Mesothelial cell of epicardium (in vitro differentiated cells): ENCODE data around the gene CCNO. TPM values are rescaled to one million over a fixed set of nuclear protein-coding genes. Genes with fewer than 3 reads are reported as not detected.

Experiments
- DNase-seq, 2 experiments: peaks; one replicate each; pipeline ENCODE4 v3.0.0; 2021; ENCODE audit warnings: low spot score in 2 of 2; ENCODE audit not compliant: unreplicated experiment in 2 of 2
- H3K27ac Mint-ChIP-seq: 2 replicates; pipeline ENCODE4 v1.8.0; 2021; ENCODE audit warnings: mixed read lengths
- H3K27me3 Mint-ChIP-seq: 2 replicates; pipeline ENCODE4 v1.8.0; 2021; ENCODE audit warnings: low read depth, mixed read lengths
- H3K36me3 Mint-ChIP-seq: 2 replicates; pipeline ENCODE4 v1.8.0; 2021; ENCODE audit warnings: mixed read lengths
- H3K4me1 Mint-ChIP-seq: 2 replicates; pipeline ENCODE4 v1.8.0; 2021; ENCODE audit warnings: mixed read lengths
- H3K4me3 Mint-ChIP-seq: 2 replicates; pipeline ENCODE4 v1.8.0; 2021; ENCODE audit warnings: mild to moderate bottlenecking, moderate library complexity, mixed read lengths
- H3K9me3 Mint-ChIP-seq: 2 replicates; pipeline ENCODE4 v1.8.0; 2021; ENCODE audit warnings: mixed read lengths
- total RNA-seq: library from RNA; stranded (reverse); gene quantifications from 3 replicates; pipeline ENCODE4 v1.2.1, GENCODE V29; 2021
- TF ChIP-seq, protein P1 (sequence below): fragments of 200-600 bp; sonication (generic); IDR thresholded peaks from one replicate; pipeline ENCODE4 v1.5.0; 2021; ENCODE audit warnings: antibody characterized with exemption; ENCODE audit not compliant: unreplicated experiment

Gene CCNO
- total RNA-seq, 1 donor from 2014 or later = 0.45 TPM

DNA sequence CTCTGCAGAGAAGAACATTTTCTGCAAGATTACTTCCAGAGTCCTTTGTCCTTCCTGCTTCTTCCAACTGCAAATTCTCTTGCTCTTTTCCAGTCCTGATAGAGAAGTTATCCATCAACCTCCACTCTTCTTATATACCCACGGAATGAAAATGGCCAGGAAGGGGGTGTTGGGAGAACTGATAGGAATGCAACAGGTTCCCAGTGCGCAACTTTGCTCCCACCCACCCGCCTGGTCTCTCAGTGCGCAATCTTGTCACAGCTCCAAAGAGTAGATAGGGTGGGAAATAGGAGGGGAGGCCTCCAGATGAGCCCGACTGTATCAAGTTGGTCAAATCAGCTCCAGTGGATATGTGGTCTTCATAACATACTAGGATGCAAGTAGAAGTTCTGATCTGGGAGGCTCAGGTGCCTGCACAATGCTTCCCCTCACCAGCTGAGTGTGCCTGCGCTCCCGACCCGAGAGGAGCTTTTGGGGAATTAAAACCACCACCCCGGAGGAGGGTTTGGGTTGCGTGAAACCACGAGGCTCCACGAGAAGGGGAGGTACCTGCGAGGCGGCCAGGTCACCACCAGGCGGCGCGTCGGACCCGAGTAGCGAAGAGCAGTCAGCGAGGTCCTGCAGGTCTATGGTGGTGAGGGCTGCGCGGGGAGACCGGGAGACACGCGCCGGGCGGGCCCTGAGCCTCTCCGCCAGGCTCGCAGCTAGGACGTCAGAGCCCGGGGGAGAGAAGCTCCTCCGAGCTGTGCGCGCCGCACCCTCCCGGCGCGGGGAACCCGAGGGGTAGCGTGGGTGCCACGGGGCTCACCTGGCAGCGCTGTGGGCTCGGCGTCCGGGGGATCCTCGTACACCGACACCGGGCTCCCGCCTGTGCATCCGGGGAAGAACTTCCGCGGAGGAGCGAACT is 7.1 kb downstream of the CCNO start:
- peak; percentile 62 to 76 for DNase-seq
- Mint-ChIP-seq H3K9me3 (no peaks in the 10 kb centered on the region), H3K4me3 (peak overlapping the region; percentile 56), H3K4me1 (peaks cover 22% of the 10 kb centered on the region), H3K27me3 (peaks cover 95% of the 10 kb centered on the region), H3K27ac (no peak overlapping the region), H3K36me3 (no peaks in the 10 kb centered on the region)
- TF ChIP-seq, protein P1, sequence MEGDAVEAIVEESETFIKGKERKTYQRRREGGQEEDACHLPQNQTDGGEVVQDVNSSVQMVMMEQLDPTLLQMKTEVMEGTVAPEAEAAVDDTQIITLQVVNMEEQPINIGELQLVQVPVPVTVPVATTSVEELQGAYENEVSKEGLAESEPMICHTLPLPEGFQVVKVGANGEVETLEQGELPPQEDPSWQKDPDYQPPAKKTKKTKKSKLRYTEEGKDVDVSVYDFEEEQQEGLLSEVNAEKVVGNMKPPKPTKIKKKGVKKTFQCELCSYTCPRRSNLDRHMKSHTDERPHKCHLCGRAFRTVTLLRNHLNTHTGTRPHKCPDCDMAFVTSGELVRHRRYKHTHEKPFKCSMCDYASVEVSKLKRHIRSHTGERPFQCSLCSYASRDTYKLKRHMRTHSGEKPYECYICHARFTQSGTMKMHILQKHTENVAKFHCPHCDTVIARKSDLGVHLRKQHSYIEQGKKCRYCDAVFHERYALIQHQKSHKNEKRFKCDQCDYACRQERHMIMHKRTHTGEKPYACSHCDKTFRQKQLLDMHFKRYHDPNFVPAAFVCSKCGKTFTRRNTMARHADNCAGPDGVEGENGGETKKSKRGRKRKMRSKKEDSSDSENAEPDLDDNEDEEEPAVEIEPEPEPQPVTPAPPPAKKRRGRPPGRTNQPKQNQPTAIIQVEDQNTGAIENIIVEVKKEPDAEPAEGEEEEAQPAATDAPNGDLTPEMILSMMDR = peak; percentile 79

DNA sequence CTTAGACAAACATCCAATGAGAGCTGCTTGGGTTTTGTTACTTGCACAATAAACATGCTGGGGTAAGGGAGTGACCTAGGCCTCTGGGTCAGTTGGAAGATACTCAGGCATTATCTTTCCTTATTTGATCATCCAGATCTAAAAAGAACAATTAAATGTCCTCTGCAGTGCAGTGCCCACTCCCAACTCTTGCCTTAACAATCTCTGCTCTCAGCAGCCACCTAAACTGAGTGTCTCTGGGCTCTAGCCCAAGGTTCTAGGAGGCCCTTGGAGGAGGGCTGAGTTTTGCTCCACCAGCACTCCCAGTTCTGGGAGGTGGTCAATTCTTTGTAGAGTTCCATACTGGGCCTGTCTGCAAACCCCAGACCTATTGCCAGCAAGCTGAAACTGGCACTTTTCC is 8.1 kb downstream of the CCNO start:
- TF ChIP-seq, protein P1 = no peak
- H3K27me3 Mint-ChIP-seq = peaks cover 95% of the 10 kb centered on the region
- no peak for DNase-seq
- no peaks in the 10 kb centered on the region for H3K36me3 Mint-ChIP-seq
- no peaks in the 10 kb centered on the region for H3K9me3 Mint-ChIP-seq
- peaks cover 27% of the 10 kb centered on the region for H3K4me1 Mint-ChIP-seq
- no peak overlapping the region for H3K27ac Mint-ChIP-seq
- no peak overlapping the region for H3K4me3 Mint-ChIP-seq

DNA sequence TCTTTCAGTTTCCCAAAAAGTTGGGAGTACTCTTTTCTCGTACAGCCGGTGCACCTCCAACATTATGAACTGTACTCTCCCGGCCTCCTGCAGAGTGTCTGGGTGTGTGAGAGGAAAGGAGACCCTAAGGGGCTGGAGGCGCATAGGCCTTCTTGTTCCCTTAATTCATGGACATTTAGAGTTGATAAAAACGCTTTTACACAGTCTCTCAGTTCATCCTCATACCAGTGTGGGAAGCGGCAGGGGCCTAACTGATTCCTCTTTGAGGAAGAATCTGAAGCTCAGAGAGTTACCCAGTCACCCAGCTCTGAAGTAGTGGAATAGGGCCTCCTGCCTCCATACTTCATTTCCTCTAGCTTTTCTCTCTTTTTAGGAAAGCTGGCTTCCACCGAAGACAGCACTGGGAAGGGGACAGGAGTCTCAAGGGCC is 9.6 kb downstream of the CCNO start:
- peaks cover 38% of the 10 kb centered on the region for H3K4me1 Mint-ChIP-seq
- H3K27ac Mint-ChIP-seq = no peak overlapping the region
- no peak for DNase-seq
- H3K4me3 Mint-ChIP-seq = peak overlapping the region; percentile 26
- H3K9me3 Mint-ChIP-seq = no peaks in the 10 kb centered on the region
- peaks cover 94% of the 10 kb centered on the region for H3K27me3 Mint-ChIP-seq
- TF ChIP-seq, protein P1 = no peak
- H3K36me3 Mint-ChIP-seq = no peaks in the 10 kb centered on the region

DNA sequence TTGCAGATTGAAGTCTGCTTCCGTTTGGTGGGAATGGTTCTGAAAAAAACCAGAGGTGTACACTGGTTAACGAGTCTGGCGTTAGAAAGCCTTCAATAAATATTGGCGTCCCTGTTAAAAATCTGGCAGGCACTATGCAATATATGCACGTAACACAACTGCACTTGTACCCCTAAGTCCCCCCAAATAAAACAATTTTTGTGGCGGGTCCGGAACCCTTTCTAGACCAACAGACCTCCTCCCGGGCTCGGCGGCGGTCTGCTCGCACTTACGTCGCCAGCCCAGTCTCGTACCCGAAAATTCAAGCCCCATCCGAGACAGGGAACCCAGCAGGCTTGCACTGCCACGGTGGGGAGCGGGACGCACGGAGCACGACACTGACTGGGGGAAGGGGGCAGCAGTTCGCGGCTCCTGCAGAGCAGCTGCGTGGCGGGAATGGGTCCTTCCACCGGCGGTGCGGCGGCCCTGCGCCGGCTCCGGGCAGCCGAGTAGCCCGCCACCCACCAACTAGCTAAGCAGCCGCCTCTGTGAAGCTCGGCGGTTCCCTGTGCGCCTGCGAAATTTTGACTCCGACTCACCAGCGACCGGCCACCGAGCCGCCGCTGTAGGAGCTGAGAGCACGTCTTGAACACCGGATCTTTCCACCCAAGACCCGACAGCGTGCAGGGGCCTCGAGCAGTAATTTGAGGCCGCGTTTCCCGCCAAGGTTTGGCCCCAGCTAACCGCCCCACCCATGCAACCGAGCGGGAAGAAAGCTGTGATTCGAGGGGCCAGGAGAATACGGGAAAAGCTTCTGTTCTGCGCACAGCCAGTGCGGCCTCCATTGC is 10.2 kb downstream of the CCNO start:
- TF ChIP-seq, protein P1 = no peak
- no peaks in the 10 kb centered on the region for H3K36me3 Mint-ChIP-seq
- DNase-seq = no peak
- no peaks in the 10 kb centered on the region for H3K9me3 Mint-ChIP-seq
- no peak overlapping the region for H3K27ac Mint-ChIP-seq
- peaks cover 94% of the 10 kb centered on the region for H3K27me3 Mint-ChIP-seq
- peaks cover 41% of the 10 kb centered on the region for H3K4me1 Mint-ChIP-seq
- H3K4me3 Mint-ChIP-seq = peak overlapping the region; percentile 42

DNA sequence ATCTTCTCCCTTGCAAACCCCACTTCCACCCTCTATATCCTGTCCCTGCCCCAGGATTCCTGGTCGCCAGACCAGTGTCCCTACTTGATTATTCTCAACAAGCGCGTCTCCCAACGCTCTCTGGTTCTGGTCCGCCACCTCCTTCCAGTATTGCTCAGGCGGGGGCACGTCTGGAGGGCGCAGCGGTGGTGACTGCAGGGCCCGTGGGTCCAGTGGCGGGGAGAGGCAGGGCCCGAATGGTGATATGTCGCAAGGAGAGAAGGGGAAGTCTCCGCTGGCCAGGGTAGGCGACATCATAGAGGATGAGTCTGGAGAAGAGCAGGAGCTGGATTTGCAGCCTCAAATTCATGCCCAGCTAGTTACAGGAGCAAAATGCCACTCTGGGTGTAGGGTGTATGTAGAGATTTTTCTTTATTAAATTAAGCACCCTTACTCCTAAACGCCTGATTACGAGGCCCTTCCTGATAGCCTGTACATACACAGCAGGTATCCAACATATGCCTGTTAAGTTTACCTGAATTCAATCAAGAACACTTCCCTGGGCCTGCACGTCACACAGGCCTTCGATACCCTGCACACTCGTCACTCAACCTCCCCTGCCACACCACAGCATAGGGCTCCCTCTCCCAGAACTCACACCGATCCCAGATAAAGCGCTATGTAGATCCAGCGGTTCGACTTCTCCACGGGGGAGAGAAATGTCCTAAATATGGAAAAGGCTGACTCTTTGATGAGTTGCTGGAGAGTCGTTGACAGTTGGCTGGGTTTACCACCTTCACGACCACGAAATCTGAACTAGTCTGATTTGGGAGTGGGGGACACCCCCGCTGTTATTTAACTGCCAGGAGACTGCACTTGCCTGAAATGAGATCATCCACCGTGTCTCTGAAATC is 11.1 kb downstream of the CCNO start:
- Mint-ChIP-seq H3K36me3 (no peaks in the 10 kb centered on the region), H3K9me3 (no peaks in the 10 kb centered on the region), H3K27me3 (peaks cover 90% of the 10 kb centered on the region), H3K4me3 (peak overlapping the region; percentile 30), H3K4me1 (peaks cover 35% of the 10 kb centered on the region), H3K27ac (no peak overlapping the region)
- TF ChIP-seq, protein P1 = no peak
- DNase-seq = no peak
